Measurements from ENCODE around the gene RAP1GAP2. TPM values are rescaled to one million over a fixed set of nuclear protein-coding genes. Genes with fewer than 3 reads are reported as not detected.

Gene RAP1GAP2
- total RNA-seq, 3 donors from 2014 or later (not counting 1 experiment from before 2014, with no cell fraction given) = 274 to 418 (median 390) TPM

GRCh38 chr17:2971851-2972250, 175.6 kb downstream of the RAP1GAP2 start:
- Histone ChIP-seq H3K27me3 (ENCODE audit: control insufficient read depth, insufficient read depth, low read length) (no peaks in the 10 kb centered on the region), H3K4me3 (ENCODE audit: low read length) (no peak overlapping the region), H3K27ac (ENCODE audit: low read length) (no peak overlapping the region), H3K9me3 (ENCODE audit: control insufficient read depth, insufficient read depth, low read length) (no peaks in the 10 kb centered on the region), H3K36me3 (ENCODE audit: control insufficient read depth, insufficient read depth, low read length) (peaks cover 26% of the 10 kb centered on the region), H3K4me1 (ENCODE audit: control insufficient read depth, insufficient read depth, low read length) (no peaks in the 10 kb centered on the region)
- WGBS (ENCODE audit: insufficient coverage) = 83% methylated on average over 1 of the region's 2 CpGs
- H3K9me3 Mint-ChIP-seq = no peaks in the 10 kb centered on the region
- no peak for ATAC-seq
- no peaks in the 10 kb centered on the region for H3K36me3 Mint-ChIP-seq
- no peak for TF ChIP-seq CTCF (IDR thresholded peaks at IDR 0.05)
- no peak overlapping the region for H3K4me3 Mint-ChIP-seq
- no peaks in the 10 kb centered on the region for H3K27me3 Mint-ChIP-seq (ENCODE audit: low read depth in 2 of 2)
- no peak for DNase-seq
- peak overlapping the region in 1 of 2 donors; percentile 68 for H3K27ac Mint-ChIP-seq
- intact Hi-C loops (cut with micrococcal nuclease) = no loop called here
- peaks cover 9 to 18% of the 10 kb centered on the region in 2 donors for H3K4me1 Mint-ChIP-seq

- ATAC-seq = no peak
- no peaks in the 10 kb centered on the region for H3K9me3 ChIP-seq (ENCODE audit: control insufficient read depth, insufficient read depth, low read length)
- Mint-ChIP-seq H3K27ac (peak overlapping the region; percentile 19 to 68), H3K4me3 (no peak overlapping the region), H3K9me3 (no peaks in the 10 kb centered on the region), H3K27me3 (ENCODE audit: low read depth in 2 of 2) (no peaks in the 10 kb centered on the region), H3K36me3 (no peaks in the 10 kb centered on the region), H3K4me1 (peaks cover 9 to 18% of the 10 kb centered on the region in 2 donors)
- TF ChIP-seq CTCF (IDR thresholded peaks at IDR 0.05) = no peak
- no peak overlapping the region for H3K4me3 ChIP-seq (ENCODE audit: low read length)
- peaks cover 22% of the 10 kb centered on the region for H3K36me3 ChIP-seq (ENCODE audit: control insufficient read depth, insufficient read depth, low read length)
- DNase-seq = no peak
- no peak overlapping the region for H3K27ac ChIP-seq (ENCODE audit: low read length)
- no peaks in the 10 kb centered on the region for H3K27me3 ChIP-seq (ENCODE audit: control insufficient read depth, insufficient read depth, low read length)
- no peaks in the 10 kb centered on the region for H3K4me1 ChIP-seq (ENCODE audit: control insufficient read depth, insufficient read depth, low read length)
- WGBS (ENCODE audit: insufficient coverage) = 84% methylated on average over 4 of the region's 4 CpGs
- intact Hi-C loops (cut with micrococcal nuclease) = no loop called here
These were observed 176.5 kb downstream of the RAP1GAP2 start for GRCh38 chr17:2972749-2973148.

- Mint-ChIP-seq H3K9me3 (no peaks in the 10 kb centered on the region), H3K27me3 (ENCODE audit: low read depth in 2 of 2) (no peaks in the 10 kb centered on the region), H3K27ac (peak overlapping the region; percentile 34 to 68), H3K4me3 (no peak overlapping the region), H3K4me1 (peaks cover 9 to 23% of the 10 kb centered on the region in 2 donors), H3K36me3 (no peaks in the 10 kb centered on the region)
- Histone ChIP-seq H3K27ac (ENCODE audit: low read length) (no peak overlapping the region), H3K4me3 (ENCODE audit: low read length) (no peak overlapping the region), H3K36me3 (ENCODE audit: control insufficient read depth, insufficient read depth, low read length) (peaks cover 11% of the 10 kb centered on the region), H3K4me1 (ENCODE audit: control insufficient read depth, insufficient read depth, low read length) (no peaks in the 10 kb centered on the region), H3K9me3 (ENCODE audit: control insufficient read depth, insufficient read depth, low read length) (no peaks in the 10 kb centered on the region), H3K27me3 (ENCODE audit: control insufficient read depth, insufficient read depth, low read length) (no peaks in the 10 kb centered on the region)
- DNase-seq (no peak), ATAC-seq (no peak)
- WGBS (ENCODE audit: insufficient coverage) = 100% methylated on average over 1 of the region's 1 CpG
- TF ChIP-seq CTCF (IDR thresholded peaks at IDR 0.05) = no peak
- intact Hi-C loops (cut with micrococcal nuclease) = no loop called here
These were observed 178.1 kb downstream of the RAP1GAP2 start for GRCh38 chr17:2974347-2974746.

GRCh38 chr17:2975469-2975958, 179.3 kb downstream of the RAP1GAP2 start:
- no peak for TF ChIP-seq CTCF (IDR thresholded peaks at IDR 0.05)
- H3K4me3 ChIP-seq (ENCODE audit: low read length) = no peak overlapping the region
- no peak overlapping the region for H3K27ac ChIP-seq (ENCODE audit: low read length)
- intact Hi-C loops (cut with micrococcal nuclease) = no loop called here
- Mint-ChIP-seq H3K36me3 (no peaks in the 10 kb centered on the region), H3K4me3 (no peak overlapping the region), H3K27ac (peak overlapping the region; percentile 28 to 68), H3K4me1 (peaks cover 15 to 23% of the 10 kb centered on the region in 2 donors), H3K27me3 (ENCODE audit: low read depth in 2 of 2) (no peaks in the 10 kb centered on the region), H3K9me3 (no peaks in the 10 kb centered on the region)
- peaks cover 15% of the 10 kb centered on the region for H3K36me3 ChIP-seq (ENCODE audit: control insufficient read depth, insufficient read depth, low read length)
- no peaks in the 10 kb centered on the region for H3K9me3 ChIP-seq (ENCODE audit: control insufficient read depth, insufficient read depth, low read length)
- no peaks in the 10 kb centered on the region for H3K27me3 ChIP-seq (ENCODE audit: control insufficient read depth, insufficient read depth, low read length)
- ATAC-seq (no peak), DNase-seq (no peak)
- 92% methylated on average over 8 of the region's 8 CpGs for WGBS (ENCODE audit: insufficient coverage)
- H3K4me1 ChIP-seq (ENCODE audit: control insufficient read depth, insufficient read depth, low read length) = no peaks in the 10 kb centered on the region

Measured in natural killer cell (primary cell).